ENCODE measurements around the gene FGF14. TPM values are rescaled to one million over a fixed set of nuclear protein-coding genes. Genes with fewer than 3 reads are reported as not detected.

Gene FGF14
- total RNA-seq, 1 donor from 2014 or later = 1.4 TPM

DNA sequence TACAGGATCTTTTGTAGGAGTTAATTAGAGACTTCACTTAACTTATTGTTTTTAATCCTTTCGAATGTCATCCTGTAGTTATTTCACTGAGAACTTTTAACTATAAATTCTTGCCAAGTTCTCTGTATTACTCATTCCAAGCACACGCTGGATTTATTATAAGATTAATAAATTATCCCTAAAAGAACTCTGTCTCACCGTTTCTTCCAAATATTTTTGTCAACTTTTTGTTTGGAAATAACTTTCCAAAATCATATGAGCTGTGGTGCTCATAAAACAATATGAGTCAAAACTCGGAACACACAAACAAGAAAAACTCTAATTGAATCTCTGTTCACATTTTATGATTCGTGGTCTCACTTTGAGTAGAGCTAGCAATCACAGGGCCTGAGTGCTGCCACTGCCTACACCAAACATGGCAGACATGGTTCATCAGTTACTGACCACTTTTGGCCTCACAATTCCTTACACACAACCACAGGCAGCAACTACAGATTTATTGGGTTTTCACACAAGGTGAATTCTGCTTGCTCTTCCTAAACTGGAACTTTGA, 412.0 kb downstream of the FGF14 start:
- Histone ChIP-seq H2AFZ (replicated peaks) (no peak overlapping the region), H3K4me3 (no peak overlapping the region), H3K27ac (no peak overlapping the region), H3K9ac (no peak overlapping the region), H3K4me2 (no peak overlapping the region), H3K27me3 (no peaks in the 10 kb centered on the region), H4K20me1 (ENCODE audit: low read depth) (no peaks in the 10 kb centered on the region), H3K9me3 (ENCODE audit: low read depth) (no peaks in the 10 kb centered on the region), H3K36me3 (no peaks in the 10 kb centered on the region), H3K79me2 (ENCODE audit: low read depth) (no peaks in the 10 kb centered on the region), H3F3A (ENCODE audit: low read depth) (no peaks in the 10 kb centered on the region), H3K4me1 (no peaks in the 10 kb centered on the region)
- Mint-ChIP-seq H3K36me3 (no peaks in the 10 kb centered on the region), H3K9me3 (peaks cover 3% of the 10 kb centered on the region), H3K4me1 (no peaks in the 10 kb centered on the region), H3K4me3 (no peak overlapping the region), H3K27ac (no peak overlapping the region), H3K27me3 (ENCODE audit: insufficient read depth, low read depth) (no peaks in the 10 kb centered on the region)
- TF ChIP-seq EZH2phosphoT487 (IDR thresholded peaks at IDR 0.05) = no peak
- TF ChIP-seq, protein P1, sequence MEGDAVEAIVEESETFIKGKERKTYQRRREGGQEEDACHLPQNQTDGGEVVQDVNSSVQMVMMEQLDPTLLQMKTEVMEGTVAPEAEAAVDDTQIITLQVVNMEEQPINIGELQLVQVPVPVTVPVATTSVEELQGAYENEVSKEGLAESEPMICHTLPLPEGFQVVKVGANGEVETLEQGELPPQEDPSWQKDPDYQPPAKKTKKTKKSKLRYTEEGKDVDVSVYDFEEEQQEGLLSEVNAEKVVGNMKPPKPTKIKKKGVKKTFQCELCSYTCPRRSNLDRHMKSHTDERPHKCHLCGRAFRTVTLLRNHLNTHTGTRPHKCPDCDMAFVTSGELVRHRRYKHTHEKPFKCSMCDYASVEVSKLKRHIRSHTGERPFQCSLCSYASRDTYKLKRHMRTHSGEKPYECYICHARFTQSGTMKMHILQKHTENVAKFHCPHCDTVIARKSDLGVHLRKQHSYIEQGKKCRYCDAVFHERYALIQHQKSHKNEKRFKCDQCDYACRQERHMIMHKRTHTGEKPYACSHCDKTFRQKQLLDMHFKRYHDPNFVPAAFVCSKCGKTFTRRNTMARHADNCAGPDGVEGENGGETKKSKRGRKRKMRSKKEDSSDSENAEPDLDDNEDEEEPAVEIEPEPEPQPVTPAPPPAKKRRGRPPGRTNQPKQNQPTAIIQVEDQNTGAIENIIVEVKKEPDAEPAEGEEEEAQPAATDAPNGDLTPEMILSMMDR (IDR thresholded peaks at IDR 0.05) = no peak
- TF ChIP-seq EZH2 (IDR thresholded peaks at IDR 0.05) = no peak
- DNase-seq (ENCODE audit: low spot score) = no peak

DNA sequence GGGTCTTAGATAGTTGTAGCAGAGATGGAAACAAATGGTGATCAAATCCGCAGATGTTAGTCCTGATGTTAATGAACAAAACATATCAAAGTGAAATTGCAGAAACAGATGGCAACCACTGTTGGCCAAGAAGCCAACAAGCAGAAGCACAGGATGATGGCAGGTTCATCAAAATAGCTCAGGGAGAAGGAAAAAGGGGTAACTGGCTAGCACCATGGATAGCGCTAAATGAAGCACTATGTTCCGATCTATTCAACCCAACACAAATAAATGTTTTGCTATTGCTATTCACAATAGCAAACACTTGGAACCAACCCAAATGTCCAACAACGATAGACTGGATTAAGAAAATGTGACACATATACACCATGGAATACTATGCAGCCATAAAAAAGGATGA, 413.7 kb downstream of the FGF14 start:
- H3K9ac ChIP-seq = no peak overlapping the region
- TF ChIP-seq, protein P1 (IDR thresholded peaks at IDR 0.05) = no peak
- no peak for TF ChIP-seq EZH2 (IDR thresholded peaks at IDR 0.05)
- TF ChIP-seq EZH2phosphoT487 (IDR thresholded peaks at IDR 0.05) = no peak
- H2AFZ ChIP-seq (replicated peaks) = no peak overlapping the region
- no peak overlapping the region for H3K27ac Mint-ChIP-seq
- H3K79me2 ChIP-seq (ENCODE audit: low read depth) = no peaks in the 10 kb centered on the region
- no peak overlapping the region for H3K4me3 Mint-ChIP-seq
- H3K9me3 ChIP-seq (ENCODE audit: low read depth) = no peaks in the 10 kb centered on the region
- H3K4me3 ChIP-seq = no peak overlapping the region
- no peaks in the 10 kb centered on the region for H3K4me1 Mint-ChIP-seq
- no peaks in the 10 kb centered on the region for H3K4me1 ChIP-seq
- H3K27ac ChIP-seq = no peak overlapping the region
- no peaks in the 10 kb centered on the region for H3K27me3 Mint-ChIP-seq (ENCODE audit: insufficient read depth, low read depth)
- peak; percentile 36 for DNase-seq (ENCODE audit: low spot score)
- H3K36me3 Mint-ChIP-seq = no peaks in the 10 kb centered on the region
- peaks cover 3% of the 10 kb centered on the region for H3K9me3 Mint-ChIP-seq
- H3K36me3 ChIP-seq = no peaks in the 10 kb centered on the region
- no peak overlapping the region for H3K4me2 ChIP-seq
- no peaks in the 10 kb centered on the region for H3K27me3 ChIP-seq
- no peaks in the 10 kb centered on the region for H4K20me1 ChIP-seq (ENCODE audit: low read depth)
- no peaks in the 10 kb centered on the region for H3F3A ChIP-seq (ENCODE audit: low read depth)

DNA sequence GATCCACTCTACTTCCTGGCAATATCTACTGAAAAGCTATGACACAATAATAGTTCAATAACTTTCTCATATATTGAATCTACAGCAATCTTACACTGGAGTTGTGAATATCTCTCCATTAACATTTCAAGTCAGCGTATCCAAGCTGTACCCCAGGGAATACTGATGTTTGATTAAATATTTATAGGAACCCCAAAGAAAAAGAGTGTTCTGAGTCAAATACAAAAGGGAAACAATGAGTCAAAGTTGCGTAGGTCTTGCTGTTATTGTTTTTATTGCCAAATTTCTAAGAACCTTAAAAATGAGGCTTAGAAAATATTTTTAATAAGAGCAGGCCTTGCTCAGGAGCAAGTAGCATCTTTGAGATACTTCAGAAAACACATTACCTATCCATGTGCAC, 415.5 kb downstream of the FGF14 start:
- Histone ChIP-seq H3K9ac (no peak overlapping the region), H3K27ac (no peak overlapping the region), H3K9me3 (ENCODE audit: low read depth) (no peaks in the 10 kb centered on the region), H3K4me2 (no peak overlapping the region), H3K36me3 (no peaks in the 10 kb centered on the region), H4K20me1 (ENCODE audit: low read depth) (no peaks in the 10 kb centered on the region), H3K27me3 (no peaks in the 10 kb centered on the region), H3K4me3 (no peak overlapping the region), H2AFZ (replicated peaks) (no peak overlapping the region), H3F3A (ENCODE audit: low read depth) (no peaks in the 10 kb centered on the region), H3K79me2 (ENCODE audit: low read depth) (no peaks in the 10 kb centered on the region), H3K4me1 (no peaks in the 10 kb centered on the region)
- no peaks in the 10 kb centered on the region for H3K27me3 Mint-ChIP-seq (ENCODE audit: insufficient read depth, low read depth)
- H3K4me3 Mint-ChIP-seq = no peak overlapping the region
- no peak for DNase-seq (ENCODE audit: low spot score)
- peaks cover 3% of the 10 kb centered on the region for H3K9me3 Mint-ChIP-seq
- TF ChIP-seq, protein P1 (IDR thresholded peaks at IDR 0.05) = no peak
- TF ChIP-seq EZH2 (IDR thresholded peaks at IDR 0.05) = no peak
- TF ChIP-seq EZH2phosphoT487 (IDR thresholded peaks at IDR 0.05) = no peak
- H3K4me1 Mint-ChIP-seq = no peaks in the 10 kb centered on the region
- no peak overlapping the region for H3K27ac Mint-ChIP-seq
- H3K36me3 Mint-ChIP-seq = no peaks in the 10 kb centered on the region

All from neural progenitor cell (in vitro differentiated cells).